Neural cell (in vitro differentiated cells): ENCODE results near the gene ZPLD1. TPM values are rescaled to one million over a fixed set of nuclear protein-coding genes. Genes with fewer than 3 reads are reported as not detected.

ENCODE experiments used
- H2AFZ ChIP-seq: fragments of 200-600, 300-800 bp; sonication (generic), shearing (Covaris generic); 2 replicates; pipeline ENCODE4 v1.6.0; 2014; ENCODE audit warnings: low read depth, mild to moderate bottlenecking, antibody characterized with exemption, low read length, moderate library complexity
- H3F3A ChIP-seq: fragments of 200-600 bp; shearing (Covaris generic); 2 replicates; pipeline ENCODE4 v1.6.1; 2016; ENCODE audit warnings: mild to moderate bottlenecking, moderate library complexity, mixed read lengths, antibody characterized with exemption, low read length; ENCODE audit not compliant: insufficient read depth, poor library complexity, severe bottlenecking
- H3K27ac ChIP-seq: fragments of 200-600, 300-800 bp; sonication (generic), shearing (Covaris generic); 2 replicates; pipeline ENCODE4 v1.5.1; 2014; ENCODE audit warnings: mild to moderate bottlenecking, low read length, moderate library complexity
- H3K27me3 ChIP-seq: fragments of 300-800, 200-600 bp; sonication (generic), shearing (Covaris generic); 2 replicates; pipeline ENCODE4 v1.6.0; 2014; ENCODE audit warnings: mild to moderate bottlenecking, low read depth, low read length, moderate library complexity; ENCODE audit not compliant: insufficient read depth
- H3K36me3 ChIP-seq: fragments of 300-800, 200-600 bp; sonication (generic), shearing (Covaris generic); 2 replicates; pipeline ENCODE4 v1.5.1; 2014; ENCODE audit warnings: mild to moderate bottlenecking, antibody characterized with exemption, low read length, moderate library complexity; ENCODE audit not compliant: insufficient read depth
- H3K4me2 ChIP-seq: fragments of 300-800, 200-600 bp; sonication (generic), shearing (Covaris generic); 2 replicates; pipeline ENCODE4 v1.6.0; 2014; ENCODE audit warnings: mild to moderate bottlenecking, low read length
- H3K4me3 ChIP-seq: fragments of 300-800, 200-600 bp; sonication (generic), shearing (Covaris generic); 2 replicates; pipeline ENCODE4 v1.5.1; 2014; ENCODE audit warnings: mild to moderate bottlenecking, low read length, moderate library complexity
- H3K79me2 ChIP-seq: fragments of 200-600 bp; shearing (Covaris generic); replicated peaks from 2 replicates; pipeline ENCODE4 v1.6.0; 2014; ENCODE audit warnings: mild to moderate bottlenecking, low read length, moderate library complexity; ENCODE audit not compliant: insufficient read depth
- H3K9ac ChIP-seq: fragments of 300-800, 200-600 bp; sonication (generic), shearing (Covaris generic); 2 replicates; pipeline ENCODE4 v1.6.1; 2016; ENCODE audit warnings: mild to moderate bottlenecking, low read length, mixed read lengths
- H3K9me2 ChIP-seq: fragments of 200-600 bp; shearing (Covaris generic); 2 replicates; pipeline ENCODE4 v1.6.1; 2016; ENCODE audit warnings: mild to moderate bottlenecking, low read length, mixed read lengths; ENCODE audit not compliant: insufficient read depth
- H3K9me3 ChIP-seq: fragments of 200-600, 300-800 bp; sonication (generic), shearing (Covaris generic); 2 replicates; pipeline ENCODE4 v1.6.1; 2016; ENCODE audit warnings: mild to moderate bottlenecking, mixed run types, low read length, moderate library complexity, mixed read lengths
- H4K20me1 ChIP-seq: fragments of 200-600 bp; shearing (Covaris generic); 2 replicates; pipeline ENCODE4 v1.6.1; 2016; ENCODE audit warnings: mild to moderate bottlenecking, mixed run types; ENCODE audit not compliant: insufficient read depth
- CTCF ChIP-seq: fragments of 450-650 bp; IDR thresholded peaks from 2 replicates; pipeline ENCODE4 v1.5.1; 2014; ENCODE audit warnings: antibody characterized with exemption, mild to moderate bottlenecking, moderate library complexity; ENCODE audit not compliant: poor library complexity, severe bottlenecking
- EP300 ChIP-seq: fragments of 450-650 bp; conservative IDR thresholded peaks from 2 replicates; pipeline ENCODE4 v1.6.1; 2014; ENCODE audit warnings: antibody characterized with exemption, mild to moderate bottlenecking, moderate library complexity; ENCODE audit not compliant: poor library complexity, severe bottlenecking
- EZH2 ChIP-seq: fragments of 200-600, 300-800 bp; shearing (Covaris generic), sonication (generic); IDR thresholded peaks from 2 replicates; pipeline ENCODE4 v1.6.1; 2014; ENCODE audit warnings: antibody characterized with exemption, low read length, borderline replicate concordance, mild to moderate bottlenecking; ENCODE audit not compliant: insufficient read depth, poor library complexity, severe bottlenecking
- MXI1 ChIP-seq: fragments of 450-650 bp; conservative IDR thresholded peaks from 2 replicates; pipeline ENCODE4 v1.6.1; 2014; ENCODE audit warnings: antibody characterized with exemption, mild to moderate bottlenecking; ENCODE audit not compliant: poor library complexity, severe bottlenecking
- POLR2AphosphoS5 ChIP-seq: IDR thresholded peaks from 2 replicates; pipeline ENCODE4 v1.6.1; 2012
- RAD21 ChIP-seq: fragments of 450-650 bp; conservative IDR thresholded peaks from 2 replicates; pipeline ENCODE4 v1.6.1; 2014; ENCODE audit warnings: antibody characterized with exemption, mild to moderate bottlenecking, moderate library complexity
- REST ChIP-seq: IDR thresholded peaks from 2 replicates; pipeline ENCODE4 v1.6.1; 2012; ENCODE audit warnings: borderline replicate concordance
- SMC3 ChIP-seq: fragments of 450-650 bp; conservative IDR thresholded peaks from 2 replicates; pipeline ENCODE4 v1.6.1; 2014; ENCODE audit warnings: antibody characterized with exemption, mild to moderate bottlenecking, moderate library complexity; ENCODE audit not compliant: poor library complexity
- TAF1 ChIP-seq: IDR thresholded peaks from 2 replicates; pipeline ENCODE4 v1.6.1; 2012; ENCODE audit warnings: low read depth
- polyA plus RNA-seq: library from polyadenylated mRNA; depleted of rRNA; stranded (reverse); fragments of >200 nt; gene quantifications from 2 replicates; pipeline ENCODE4 v1.2.3, GENCODE V29; 2014

ZPLD1 gene
- polyA plus RNA-seq, 1 donor from 2014 or later: not detected

GRCh38 chr3:102471001-102471400, 36.2 kb downstream of the ZPLD1 start:
- H3K4me2 ChIP-seq: no peak overlapping the region
- no peak overlapping the region for H3K4me3 ChIP-seq
- TF ChIP-seq TAF1: no peak
- TF ChIP-seq POLR2AphosphoS5: no peak
- no peak for TF ChIP-seq SMC3
- no peak for TF ChIP-seq CTCF
- no peak for TF ChIP-seq MXI1
- no peak for TF ChIP-seq RAD21
- TF ChIP-seq REST: no peak
- no peak for TF ChIP-seq EP300
- no peak for TF ChIP-seq EZH2
- H2AFZ ChIP-seq: no peak overlapping the region
- no peaks in the 10 kb centered on the region for H3K36me3 ChIP-seq
- no peaks in the 10 kb centered on the region for H3K9me3 ChIP-seq
- H3K9ac ChIP-seq: no peak overlapping the region
- no peaks in the 10 kb centered on the region for H3K9me2 ChIP-seq
- no peaks in the 10 kb centered on the region for H3K27me3 ChIP-seq
- no peaks in the 10 kb centered on the region for H3F3A ChIP-seq
- H3K27ac ChIP-seq: no peak overlapping the region
- H3K79me2 ChIP-seq: no peaks in the 10 kb centered on the region
- H4K20me1 ChIP-seq: no peaks in the 10 kb centered on the region

GRCh38 chr3:102471491-102471890, 36.7 kb downstream of the ZPLD1 start:
- Histone ChIP-seq H2AFZ (no peak overlapping the region), H3K9me2 (no peaks in the 10 kb centered on the region), H3K27ac (no peak overlapping the region), H3K79me2 (no peaks in the 10 kb centered on the region), H3K4me2 (no peak overlapping the region), H3K9me3 (no peaks in the 10 kb centered on the region), H4K20me1 (no peaks in the 10 kb centered on the region), H3K4me3 (no peak overlapping the region), H3K27me3 (no peaks in the 10 kb centered on the region), H3K9ac (no peak overlapping the region), H3F3A (no peaks in the 10 kb centered on the region), H3K36me3 (no peaks in the 10 kb centered on the region)
- TF ChIP-seq MXI1 (no peak), POLR2AphosphoS5 (no peak), TAF1 (no peak), REST (no peak), RAD21 (no peak), EZH2 (no peak), EP300 (no peak), SMC3 (no peak), CTCF (no peak)
